Measurements from ENCODE around the gene FANCC. TPM values are rescaled to one million over a fixed set of nuclear protein-coding genes. Genes with fewer than 3 reads are reported as not detected.

Gene FANCC
- total RNA-seq, 4 donors from 2014 or later, result 3.4 to 12.2 (median 5.6) TPM

GRCh38 chr9:95242613-95243012 is 74.9 kb downstream of the FANCC start:
- no peak for TF ChIP-seq CTCF (IDR thresholded peaks at IDR 0.05; ENCODE audit: low read depth)

- TF ChIP-seq CTCF (IDR thresholded peaks at IDR 0.05; ENCODE audit: low read depth), result no peak
Observed at GRCh38 chr9:95239071-95239470, 78.4 kb downstream of the FANCC start.

- no peak for TF ChIP-seq CTCF (IDR thresholded peaks at IDR 0.05; ENCODE audit: low read depth)
Observed at GRCh38 chr9:95237336-95237735, 80.2 kb downstream of the FANCC start.

GRCh38 chr9:95230046-95230445 is 87.5 kb downstream of the FANCC start:
- no peak for TF ChIP-seq CTCF (IDR thresholded peaks at IDR 0.05; ENCODE audit: low read depth)

GRCh38 chr9:95229230-95229915 is 88.1 kb downstream of the FANCC start:
- TF ChIP-seq CTCF (IDR thresholded peaks at IDR 0.05; ENCODE audit: low read depth), result no peak

- TF ChIP-seq CTCF (IDR thresholded peaks at IDR 0.05; ENCODE audit: low read depth), result no peak
Observed at GRCh38 chr9:95226921-95227320, 90.6 kb downstream of the FANCC start.

GRCh38 chr9:95225726-95226106 is 91.8 kb downstream of the FANCC start:
- TF ChIP-seq CTCF (IDR thresholded peaks at IDR 0.05; ENCODE audit: low read depth), result no peak

Measured in subcutaneous adipose tissue (tissue), 4 donors.